Right forelimb (tissue), 1 donor: ENCODE results near the gene PKNOX2.

Source experiments
- DNase-seq: peaks from one replicate; pipeline ENCODE4 v3.0.0-alpha.2; 2018

PKNOX2 gene

GRCh38 chr11:125345421-125346178 lies 181.0 kb downstream of the PKNOX2 start:
- DNase-seq = peak; percentile 88

- DNase-seq = no peak
These were observed 181.6 kb downstream of the PKNOX2 start for GRCh38 chr11:125346179-125346530.

- no peak for DNase-seq
These were observed 182.2 kb downstream of the PKNOX2 start for GRCh38 chr11:125346565-125347260.

- no peak for DNase-seq
These were observed 182.7 kb downstream of the PKNOX2 start for GRCh38 chr11:125347261-125347585.

GRCh38 chr11:125348141-125348651 lies 183.6 kb downstream of the PKNOX2 start:
- DNase-seq = no peak

GRCh38 chr11:125348674-125349309 lies 184.2 kb downstream of the PKNOX2 start:
- DNase-seq = peak; percentile 85

GRCh38 chr11:125350206-125351032 lies 185.9 kb downstream of the PKNOX2 start:
- DNase-seq = no peak

- no peak for DNase-seq
These were observed 186.7 kb downstream of the PKNOX2 start for GRCh38 chr11:125351033-125351867.

- DNase-seq = no peak
These were observed 187.3 kb downstream of the PKNOX2 start for GRCh38 chr11:125351868-125352250.

- DNase-seq = no peak
These were observed 192.2 kb downstream of the PKNOX2 start for GRCh38 chr11:125356797-125357196.

- no peak for DNase-seq
These were observed 193.0 kb downstream of the PKNOX2 start for GRCh38 chr11:125357551-125357950.

GRCh38 chr11:125358254-125358840 lies 193.8 kb downstream of the PKNOX2 start:
- no peak for DNase-seq

- no peak for DNase-seq
These were observed 194.6 kb downstream of the PKNOX2 start for GRCh38 chr11:125359130-125359529.

- DNase-seq = no peak
These were observed 195.5 kb downstream of the PKNOX2 start for GRCh38 chr11:125360066-125360465.

- no peak for DNase-seq
These were observed 199.7 kb downstream of the PKNOX2 start for GRCh38 chr11:125364121-125364826.

GRCh38 chr11:125365196-125365931 lies 200.8 kb downstream of the PKNOX2 start:
- DNase-seq = no peak

- no peak for DNase-seq
These were observed 203.2 kb downstream of the PKNOX2 start for GRCh38 chr11:125367710-125368109.

GRCh38 chr11:125368757-125369156 lies 204.2 kb downstream of the PKNOX2 start:
- DNase-seq = no peak

GRCh38 chr11:125369808-125370207 lies 205.3 kb downstream of the PKNOX2 start:
- no peak for DNase-seq
